Adipose tissue (tissue), 3 donors: ENCODE data around the gene APOLD1. TPM values are rescaled to one million over a fixed set of nuclear protein-coding genes. Genes with fewer than 3 reads are reported as not detected.

Source experiments
- H3K27ac ChIP-seq: one replicate; pipeline ENCODE4 v1.5.1; 2013; ENCODE audit warnings: low read depth, low read length
- whole genome bisulfite sequencing, 3 donors: extraction: QIAGEN DNeasy Blood & Tissue Kit; methylation state at CpG; one replicate each; pipeline ENCODE4 v1.1.7; 2013; 5-methylcytosine and 5-hydroxymethylcytosine counted together
- polyA plus RNA-seq, 3 donors: library from polyadenylated mRNA; stranded (reverse); fragments of 200-250 nt; gene quantifications; one replicate each; pipeline ENCODE4 v1.2.3, GENCODE V29; 2013
- donor health status: healthy with polysubstance abuse.
- donor health status: Bipolar disorder and iron deficiency.
- donor health status: healthy.

Gene APOLD1
- polyA plus RNA-seq, 3 donors: 13.8 to 71.1 (median 44.6) TPM

DNA sequence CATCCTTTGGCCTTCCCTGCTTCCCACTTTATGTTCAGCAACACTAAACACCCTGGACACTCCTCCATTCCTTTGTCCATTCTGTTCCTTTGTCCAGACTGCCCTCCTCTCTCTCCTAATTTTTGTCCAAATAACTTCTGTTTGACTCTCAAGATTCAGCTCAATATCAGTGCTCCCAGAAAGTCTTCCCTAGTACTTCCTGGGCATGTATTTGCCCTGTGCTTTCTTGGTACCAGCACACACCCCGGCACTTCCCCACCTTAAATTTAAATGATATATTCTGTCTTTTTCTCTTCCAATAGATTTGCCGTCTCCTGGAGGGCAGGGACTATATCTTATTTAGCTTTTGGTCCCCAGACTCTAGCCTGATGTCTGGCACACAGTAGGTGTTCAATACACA, 6.5 kb upstream of the APOLD1 start:
- 88 to 96% (median 94%) methylated on average over 2 of the region's 2 CpGs for WGBS, 3 donors
- H3K27ac ChIP-seq: no peak overlapping the region

DNA sequence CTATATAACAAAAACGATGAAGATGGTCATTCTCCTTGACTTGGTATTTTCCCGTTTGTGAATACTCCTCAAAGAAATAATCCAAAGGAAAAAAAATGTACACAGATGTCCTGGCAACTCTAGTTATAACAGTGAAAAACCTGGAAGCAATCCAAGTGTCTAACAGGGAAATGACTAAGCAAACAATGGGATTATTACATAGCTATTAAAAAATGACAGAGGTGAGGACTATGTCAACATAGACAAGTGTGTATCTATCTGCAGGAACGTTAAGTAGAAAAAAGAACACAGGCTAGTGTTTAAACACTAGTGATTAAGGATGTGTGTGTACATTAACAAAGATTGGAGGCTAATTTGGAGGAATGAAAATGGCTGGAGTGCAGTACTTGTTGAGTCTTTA, 5.9 kb upstream of the APOLD1 start:
- no peak overlapping the region for H3K27ac ChIP-seq
- WGBS, 3 donors: 15 to 28% (median 17%) methylated on average over 3 of the region's 3 CpGs

DNA sequence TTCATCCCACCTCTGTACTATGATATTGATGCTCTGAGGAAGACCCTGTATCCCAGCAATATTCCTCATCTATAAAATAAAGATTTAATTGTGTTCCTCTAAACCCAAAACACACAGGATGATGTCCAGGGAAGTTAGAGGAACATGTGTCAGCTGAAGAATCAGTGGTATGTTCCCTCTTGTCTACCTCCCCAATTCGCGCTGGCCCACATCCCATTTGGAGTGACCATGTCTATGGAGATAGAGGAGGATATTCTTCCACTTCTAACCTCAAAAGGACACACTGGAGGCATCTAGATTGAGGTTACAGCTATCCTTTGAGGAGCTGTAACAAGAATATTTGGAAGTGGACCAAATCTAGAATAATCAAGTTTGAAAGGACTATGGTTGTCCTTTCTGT, 1.3 kb upstream of the APOLD1 start:
- 97 to 99% (median 98%) methylated on average over 2 of the region's 2 CpGs for WGBS, 3 donors
- H3K27ac ChIP-seq: no peak overlapping the region

DNA sequence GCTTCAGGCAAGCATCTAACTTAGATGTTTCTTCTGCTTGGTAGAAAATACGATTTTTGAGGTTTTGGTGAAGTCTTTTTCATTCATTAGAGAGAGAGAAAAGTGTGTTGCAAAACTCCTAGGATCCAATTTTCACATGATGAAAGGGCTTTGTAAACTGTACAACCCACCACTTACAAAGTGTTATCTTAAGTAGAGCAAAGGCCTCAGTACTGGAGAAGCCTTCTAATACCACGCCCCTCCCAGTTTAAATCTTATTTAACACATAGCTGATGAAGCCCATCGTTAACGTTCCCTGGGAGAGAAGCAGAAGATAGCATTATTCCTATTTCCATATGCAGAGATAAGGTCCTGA, 869 bp downstream of the APOLD1 start:
- peak overlapping the region; percentile 11 for H3K27ac ChIP-seq
- WGBS, 3 donors: 12 to 34% (median 13%) methylated on average over 4 of the region's 4 CpGs

DNA sequence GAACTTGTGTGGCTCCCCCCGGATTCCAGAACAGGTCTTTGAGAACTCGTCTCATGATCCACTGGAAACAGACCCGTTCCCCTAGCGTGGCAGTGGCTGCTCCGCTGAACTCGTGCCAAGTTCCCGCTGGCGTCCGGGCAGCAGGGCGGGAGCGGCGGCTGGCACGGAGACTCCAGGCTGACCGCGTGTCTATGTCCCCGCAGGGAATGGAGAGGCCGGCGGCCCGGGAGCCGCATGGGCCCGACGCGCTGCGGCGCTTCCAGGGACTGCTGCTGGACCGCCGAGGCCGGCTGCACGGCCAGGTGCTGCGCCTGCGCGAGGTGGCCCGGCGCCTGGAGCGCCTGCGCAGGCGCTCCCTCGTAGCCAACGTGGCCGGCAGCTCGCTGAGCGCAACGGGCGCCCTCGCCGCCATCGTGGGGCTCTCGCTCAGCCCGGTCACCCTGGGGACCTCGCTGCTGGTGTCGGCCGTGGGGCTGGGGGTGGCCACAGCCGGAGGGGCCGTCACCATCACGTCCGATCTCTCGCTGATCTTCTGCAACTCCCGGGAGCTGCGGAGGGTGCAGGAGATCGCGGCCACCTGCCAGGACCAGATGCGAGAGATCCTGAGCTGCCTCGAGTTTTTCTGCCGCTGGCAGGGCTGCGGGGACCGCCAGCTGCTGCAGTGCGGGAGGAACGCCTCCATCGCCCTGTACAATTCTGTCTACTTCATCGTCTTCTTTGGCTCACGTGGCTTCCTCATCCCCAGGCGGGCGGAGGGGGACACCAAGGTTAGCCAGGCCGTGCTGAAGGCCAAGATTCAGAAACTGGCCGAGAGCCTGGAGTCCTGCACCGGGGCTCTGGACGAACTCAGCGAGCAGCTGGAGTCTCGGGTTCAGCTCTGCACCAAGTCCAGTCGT, 1.5 kb downstream of the APOLD1 start:
- 1 to 2% (median 2%) methylated on average over 79 to 80 of the region's 80 CpGs for WGBS, 3 donors
- peak overlapping the region; percentile 15 for H3K27ac ChIP-seq

DNA sequence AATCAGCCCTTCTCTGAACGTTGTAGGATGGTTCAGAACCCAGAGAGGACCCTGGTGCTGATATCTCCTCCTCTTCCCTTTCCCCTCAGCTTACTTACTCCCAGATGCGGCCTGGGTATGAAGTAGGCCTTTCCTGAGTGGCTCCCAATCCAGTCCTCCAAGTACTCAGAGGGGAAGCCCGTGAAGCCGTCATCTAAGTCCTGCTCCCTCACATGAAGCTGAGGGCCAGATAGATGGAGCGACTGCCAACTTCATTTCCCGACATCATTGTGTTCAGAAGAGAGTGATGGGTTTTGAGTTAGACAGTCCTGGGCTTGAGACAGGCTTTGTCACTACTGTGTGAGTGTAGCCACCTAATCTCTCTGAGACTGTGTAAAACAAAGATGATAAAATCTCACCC, 2.7 kb downstream of the APOLD1 start:
- H3K27ac ChIP-seq: no peak overlapping the region
- 40 to 63% (median 59%) methylated on average over 6 of the region's 6 CpGs for WGBS, 3 donors

DNA sequence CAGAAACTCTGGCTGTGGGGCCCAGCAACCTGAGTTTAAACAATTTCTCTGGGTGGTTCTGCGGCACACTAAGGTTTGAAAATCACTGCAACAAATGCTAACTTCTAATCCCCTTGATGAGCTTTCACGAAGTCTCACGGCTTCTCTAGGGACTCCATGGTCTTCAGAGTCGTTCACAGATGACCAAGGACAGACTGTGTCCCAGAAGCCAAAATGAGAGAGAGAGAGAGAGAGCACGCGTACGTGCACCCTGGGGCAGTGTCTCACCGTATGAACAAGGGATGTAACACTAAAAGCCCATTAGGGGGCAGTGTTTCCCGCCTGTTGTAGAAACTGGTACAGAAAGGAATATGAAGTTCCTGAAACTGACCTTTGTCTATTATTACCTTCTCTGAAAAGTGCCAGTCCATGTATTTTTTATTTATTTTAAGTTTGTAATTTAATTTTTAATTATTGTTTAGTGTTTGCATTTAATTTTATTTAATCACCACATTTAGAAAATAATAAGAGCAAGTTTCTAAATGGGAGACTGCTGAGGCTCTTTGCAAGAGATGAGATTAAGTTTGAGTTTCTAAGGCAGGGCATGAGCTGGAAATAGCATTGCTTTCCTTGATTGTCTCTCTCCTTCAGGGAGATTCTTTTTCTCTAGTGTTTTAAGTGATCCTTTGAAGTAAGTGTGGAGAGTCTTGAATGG, 3.4 kb downstream of the APOLD1 start:
- no peak overlapping the region for H3K27ac ChIP-seq
- 12 to 17% (median 15%) methylated on average over 9 of the region's 9 CpGs for WGBS, 3 donors

DNA sequence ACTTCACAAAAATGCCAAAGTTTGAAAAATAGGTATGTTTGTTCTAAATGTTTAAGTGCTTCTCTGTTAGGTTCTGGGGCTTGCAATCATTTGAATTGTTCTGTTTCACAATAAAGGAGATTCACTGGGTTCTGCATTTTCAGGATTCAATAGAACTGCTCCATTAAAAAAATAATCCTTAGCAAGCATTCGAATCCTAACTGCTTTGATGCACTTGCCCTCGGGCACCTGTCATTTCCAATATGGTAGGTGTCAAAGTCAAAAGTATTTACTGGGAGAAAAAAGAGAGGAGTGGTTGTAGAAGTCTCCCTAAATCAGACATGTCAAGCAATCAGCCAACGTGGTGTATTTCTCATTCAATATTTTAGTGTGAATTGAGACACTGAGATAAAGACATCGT, 5.5 kb downstream of the APOLD1 start:
- WGBS, 3 donors: 53 to 77% (median 69%) methylated on average over 4 of the region's 4 CpGs
- H3K27ac ChIP-seq: no peak overlapping the region

DNA sequence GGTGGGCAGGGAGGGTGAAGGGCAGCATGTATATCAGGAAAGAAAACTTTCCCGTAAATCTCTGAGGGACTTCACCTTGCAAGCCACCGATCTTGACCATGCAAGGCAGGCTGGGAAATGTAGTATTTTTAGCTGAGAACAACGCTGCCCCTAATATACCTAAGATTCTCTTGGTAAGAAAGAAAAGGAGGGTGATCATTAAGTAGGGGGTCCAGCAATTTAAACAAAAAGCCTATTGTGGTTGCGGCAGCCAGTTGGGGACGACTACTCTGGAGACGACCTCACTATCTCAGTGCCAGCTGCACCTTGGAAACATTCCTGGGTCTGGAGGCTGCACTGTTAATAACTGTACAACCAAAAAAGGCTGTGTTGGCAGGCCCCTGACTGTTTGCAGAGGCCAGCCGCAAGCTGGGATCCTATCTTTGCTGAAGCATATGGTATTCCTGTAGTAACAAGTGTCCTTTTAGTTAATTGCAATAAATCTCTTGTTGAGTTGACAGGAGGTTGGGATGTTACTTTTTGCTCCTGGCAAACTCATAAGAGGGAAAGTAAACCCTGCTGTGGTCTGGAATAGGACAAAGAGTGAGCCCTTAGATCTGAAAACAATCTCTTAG, 6.4 kb downstream of the APOLD1 start:
- H3K27ac ChIP-seq: no peak overlapping the region
- 11 to 38% (median 35%) methylated on average over 7 of the region's 7 CpGs for WGBS, 3 donors

DNA sequence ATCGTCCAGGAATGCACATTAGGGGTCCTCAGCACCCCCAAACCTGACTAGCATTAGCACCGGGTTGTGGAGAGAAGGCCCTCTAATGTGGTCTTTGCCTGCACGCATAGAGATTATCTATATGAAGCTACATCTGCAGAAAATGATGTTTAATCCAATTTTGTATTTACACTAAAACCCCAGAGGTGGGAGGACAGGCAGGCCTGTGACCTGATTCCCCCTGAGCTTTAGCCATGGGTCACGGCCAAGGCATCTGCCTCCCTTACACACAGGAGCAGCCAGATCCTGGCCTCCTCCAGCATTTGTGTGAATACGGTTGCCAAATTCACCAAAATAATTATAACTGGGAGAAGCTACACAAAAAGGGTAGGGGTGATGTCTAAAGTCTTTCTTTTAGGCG, 7.0 kb downstream of the APOLD1 start:
- H3K27ac ChIP-seq: no peak overlapping the region
- 65 to 74% (median 66%) methylated on average over 6 of the region's 6 CpGs for WGBS, 3 donors

DNA sequence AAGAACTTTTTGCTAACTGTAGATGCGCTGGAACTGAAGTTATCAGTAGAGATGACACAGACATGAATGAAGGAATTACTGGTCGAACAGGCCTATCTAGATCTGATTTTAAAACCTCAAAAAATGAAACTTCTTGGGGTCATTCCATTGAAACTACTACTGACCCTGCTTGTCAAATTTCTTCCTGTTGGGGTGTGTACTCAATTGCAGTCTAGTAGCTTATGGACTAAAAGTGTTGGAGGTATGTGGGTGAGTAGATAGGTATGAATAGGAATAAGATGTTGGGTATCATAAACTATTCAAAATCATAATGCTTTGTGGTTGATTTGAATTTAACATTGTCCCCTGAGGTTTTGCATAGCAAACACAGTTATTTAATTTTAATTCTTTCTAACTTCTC, 9.2 kb downstream of the APOLD1 start:
- WGBS, 3 donors: 90 to 96% (median 94%) methylated on average over 2 of the region's 2 CpGs

DNA sequence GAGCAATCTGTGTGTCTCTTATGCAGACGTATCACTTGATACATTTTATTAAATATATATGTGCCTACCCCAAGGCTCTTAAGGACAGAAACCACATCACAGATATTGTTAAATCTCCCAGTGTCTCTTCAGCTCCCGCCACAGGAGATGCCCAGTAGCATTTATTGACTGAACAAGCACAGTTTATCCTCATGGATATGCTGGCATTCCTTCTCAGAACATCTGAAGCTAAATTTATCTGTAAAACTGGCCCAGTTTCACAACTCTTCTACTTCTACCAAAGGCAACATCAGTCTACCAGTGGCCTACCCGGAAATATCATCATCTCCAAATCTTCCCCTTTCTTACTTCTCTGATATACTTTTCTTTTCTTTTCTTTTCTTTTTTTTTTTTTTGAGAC, 10.7 kb downstream of the APOLD1 start:
- no peak overlapping the region for H3K27ac ChIP-seq
- WGBS, 3 donors: 62 to 99% (median 63%) methylated on average over 3 of the region's 3 CpGs

More for the DNA sequence above, 9.2 kb downstream of the APOLD1 start:
- no peak overlapping the region for H3K27ac ChIP-seq

DNA sequence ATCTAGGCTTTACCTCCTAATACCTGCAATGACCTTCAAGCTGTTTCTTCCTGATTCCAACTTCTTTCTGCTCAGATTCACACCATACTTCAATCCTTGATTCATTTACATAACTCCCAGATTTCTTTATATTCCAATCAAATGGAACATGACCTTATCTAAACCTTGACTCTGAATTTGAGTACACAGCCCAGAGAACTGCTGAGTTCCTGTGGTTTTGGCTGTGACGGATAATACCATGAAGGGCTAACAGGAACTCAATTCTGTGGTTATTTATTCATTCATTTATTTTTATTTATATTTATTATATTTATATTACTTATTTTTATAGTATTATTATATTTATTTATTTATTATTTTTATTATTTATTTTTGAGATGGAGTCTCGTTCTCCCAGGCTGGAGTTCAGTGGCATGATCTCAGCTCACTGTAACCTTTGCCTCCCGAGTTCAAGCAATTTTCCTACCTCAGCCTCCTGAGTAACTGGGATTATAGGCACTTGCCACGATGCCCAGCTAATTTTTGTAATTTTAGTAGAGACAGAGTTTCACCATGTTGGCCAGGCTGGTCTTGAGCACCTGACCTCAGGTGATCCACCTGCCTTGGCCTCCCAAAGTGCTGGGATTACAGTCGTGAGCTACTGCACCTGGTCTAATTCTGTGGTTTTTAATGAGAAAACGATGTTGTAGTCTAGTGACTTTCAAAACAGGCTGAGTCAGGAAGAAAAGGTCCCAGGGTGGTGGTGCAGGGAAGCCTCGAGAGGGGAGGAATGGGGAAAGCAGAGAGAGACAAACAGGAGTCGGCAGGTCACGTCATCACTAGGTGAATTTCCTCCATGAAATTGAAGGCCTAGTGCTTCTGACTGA, 11.7 kb downstream of the APOLD1 start:
- 81 to 88% (median 87%) methylated on average over 9 of the region's 9 CpGs for WGBS, 3 donors
- H3K27ac ChIP-seq: no peak overlapping the region

DNA sequence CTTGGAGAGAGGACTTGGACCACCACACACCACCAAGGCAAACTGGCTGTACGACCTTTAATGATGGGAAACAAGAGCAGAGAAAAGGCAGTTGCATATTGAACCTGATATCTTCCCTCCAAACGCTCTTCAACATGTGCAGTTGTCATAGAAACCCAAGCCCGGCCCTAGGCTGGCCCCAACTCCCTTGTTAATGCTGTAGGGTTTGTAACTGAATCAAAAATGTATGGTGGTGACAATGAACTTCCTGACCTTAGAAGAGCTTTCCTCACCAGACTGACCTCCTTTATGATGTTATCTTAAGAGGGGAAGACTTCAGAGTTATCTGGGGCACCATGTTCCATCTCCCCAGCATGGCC, 12.3 kb downstream of the APOLD1 start:
- no peak overlapping the region for H3K27ac ChIP-seq
- 87 to 93% (median 93%) methylated on average over 3 of the region's 3 CpGs for WGBS, 3 donors

DNA sequence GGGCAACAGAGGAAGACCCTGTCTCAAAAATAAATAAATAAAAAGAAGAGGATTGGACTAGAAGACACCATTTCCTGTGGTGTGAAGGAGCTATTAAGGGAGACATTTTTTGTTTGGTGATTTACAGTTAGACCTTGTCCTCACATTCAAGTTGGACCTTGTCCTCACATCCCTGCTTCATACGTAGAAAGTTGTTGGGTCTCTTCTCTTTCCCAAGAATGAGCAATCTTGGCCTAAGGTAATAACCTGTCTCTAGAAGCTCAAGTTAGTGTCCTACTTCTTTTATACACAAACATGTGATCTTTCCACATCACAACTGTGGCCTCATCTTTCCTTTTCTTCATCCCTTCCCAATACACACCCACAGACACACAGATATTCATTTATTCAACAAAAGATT, 13.0 kb downstream of the APOLD1 start:
- H3K27ac ChIP-seq: no peak overlapping the region
- WGBS, 3 donors: 83 to 100% (median 88%) methylated on average over 1 of the region's 1 CpG

DNA sequence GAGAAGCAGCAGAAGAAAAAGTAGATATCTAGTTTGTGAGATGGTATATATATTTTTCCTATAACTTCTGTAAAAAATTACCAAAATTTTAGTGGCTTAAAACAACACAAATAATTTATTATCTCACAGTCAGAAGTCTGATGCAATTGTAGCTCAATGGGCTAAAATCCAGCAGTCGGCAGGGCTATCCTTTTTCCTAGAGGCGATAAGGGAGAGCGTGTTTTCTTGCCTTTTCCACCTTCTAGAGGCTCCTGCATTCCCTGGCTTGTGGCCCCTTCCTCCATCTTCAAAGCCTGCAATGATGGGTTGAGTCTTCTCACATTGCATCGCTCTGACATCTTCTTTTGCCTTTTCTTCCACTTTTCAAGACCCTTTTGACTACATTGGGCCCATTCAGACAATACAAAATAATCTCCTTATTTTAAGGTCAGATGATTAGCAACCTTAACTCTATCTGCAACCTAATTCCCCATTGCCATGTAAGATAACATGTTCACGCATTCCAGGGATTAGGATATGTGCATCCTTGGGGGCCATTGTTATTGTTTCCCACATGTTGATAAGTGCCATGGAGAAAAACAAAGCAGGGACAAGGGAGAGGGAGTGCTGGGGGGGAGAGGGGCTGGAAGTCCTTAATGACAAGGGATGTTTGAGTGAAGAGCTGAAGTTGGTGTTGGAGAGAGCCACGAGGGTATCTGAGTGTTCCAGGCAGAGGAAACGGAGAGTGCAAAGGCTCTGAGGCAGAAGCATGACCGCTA, 13.9 kb downstream of the APOLD1 start:
- no peak overlapping the region for H3K27ac ChIP-seq
- 66 to 94% (median 69%) methylated on average over 7 to 8 of the region's 8 CpGs for WGBS, 3 donors

DNA sequence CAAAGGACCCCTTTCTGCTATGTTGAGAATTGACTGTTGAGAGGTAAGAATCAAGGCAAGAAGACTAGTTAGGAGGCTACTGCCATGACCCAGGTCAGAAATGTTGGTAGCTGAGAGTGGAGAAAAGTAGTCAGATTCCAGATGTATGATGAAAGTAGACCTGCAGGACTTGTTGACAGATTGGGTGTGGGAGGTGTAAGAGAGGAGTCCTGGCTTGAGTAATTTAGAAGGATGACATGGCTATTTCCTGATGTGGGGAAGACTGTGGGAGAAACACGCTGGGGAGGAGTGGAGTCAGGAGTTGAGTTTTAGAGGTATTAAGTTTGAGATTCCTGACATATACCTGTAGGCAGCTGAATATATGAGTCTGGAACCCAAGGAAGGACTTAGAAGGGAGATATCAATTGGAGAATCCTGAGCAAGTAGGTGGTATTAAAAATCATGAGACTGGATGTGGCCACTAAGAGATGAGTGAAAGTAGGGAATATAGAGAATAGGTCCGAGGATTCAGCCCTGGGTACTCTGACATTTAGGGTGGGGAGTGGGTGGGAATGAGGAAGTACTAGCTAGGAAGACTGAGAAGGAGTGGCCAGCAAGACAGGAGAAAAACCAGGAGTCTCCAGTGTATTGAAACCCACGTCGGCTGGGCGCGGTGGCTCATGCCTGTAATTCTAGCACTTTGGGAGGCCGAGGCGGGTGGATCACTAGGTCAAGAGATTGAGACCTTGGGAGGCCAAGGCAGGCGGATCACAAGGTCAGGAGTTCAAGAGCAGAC, 15.1 kb downstream of the APOLD1 start:
- WGBS, 3 donors: 78 to 96% (median 84%) methylated on average over 9 of the region's 9 CpGs
- no peak overlapping the region for H3K27ac ChIP-seq
